Smooth muscle cell (in vitro differentiated cells): ENCODE measurements around the gene TCEAL7. TPM values are rescaled to one million over a fixed set of nuclear protein-coding genes. Genes with fewer than 3 reads are reported as not detected.
"Not testable (repeated sequence)": the region's sequence is repeated elsewhere in the genome, so short reads cannot be mapped to it uniquely, and the experiment has no call there.

Source experiments
- DNase-seq: peaks from one replicate; lab custom pipeline; 2025; ENCODE audit not compliant: unreplicated experiment; lab: John Stamatoyannopoulos, UW
- H2AFZ ChIP-seq: fragments of 200-600 bp; sonication (generic); 2 replicates; pipeline ENCODE4 v1.6.0; 2016; ENCODE audit warnings: antibody characterized with exemption, low read depth, mild to moderate bottlenecking
- H3F3A ChIP-seq: fragments of 200-600 bp; sonication (generic); 2 replicates; pipeline ENCODE4 v1.6.0; 2017; ENCODE audit warnings: antibody characterized with exemption, low read depth
- H3K27ac ChIP-seq: fragments of 200-600 bp; sonication (generic); 2 replicates; pipeline ENCODE4 v1.5.1; 2016; ENCODE audit warnings: low read depth, mild to moderate bottlenecking
- H3K27me3 ChIP-seq: fragments of 200-600 bp; sonication (generic); 2 replicates; pipeline ENCODE4 v1.6.1; 2016; ENCODE audit warnings: low read depth, mild to moderate bottlenecking
- H3K36me3 ChIP-seq: fragments of 200-600 bp; sonication (generic); 2 replicates; pipeline ENCODE4 v1.5.1; 2016; ENCODE audit warnings: low read depth
- H3K4me1 ChIP-seq: fragments of 200-600 bp; sonication (generic); 2 replicates; pipeline ENCODE4 v1.5.1; 2016; ENCODE audit warnings: low read depth
- H3K4me2 ChIP-seq: fragments of 200-600 bp; sonication (generic); 2 replicates; pipeline ENCODE4 v1.6.0; 2016; ENCODE audit warnings: mild to moderate bottlenecking
- H3K4me3 ChIP-seq: fragments of 200-600 bp; sonication (generic); 2 replicates; pipeline ENCODE4 v1.5.1; 2016; ENCODE audit warnings: mild to moderate bottlenecking
- H3K79me2 ChIP-seq: fragments of 200-600 bp; sonication (generic); 2 replicates; pipeline ENCODE4 v1.6.0; 2016; ENCODE audit warnings: low read depth, mild to moderate bottlenecking
- H3K9ac ChIP-seq: fragments of 200-600 bp; sonication (generic); 2 replicates; pipeline ENCODE4 v1.6.0; 2016; ENCODE audit warnings: low read depth
- H3K9me3 ChIP-seq: fragments of 200-600 bp; sonication (generic); replicated peaks from 2 replicates; pipeline ENCODE4 v1.5.1; 2016; ENCODE audit warnings: low read depth
- H4K20me1 ChIP-seq: fragments of 200-600 bp; sonication (generic); 2 replicates; pipeline ENCODE4 v1.6.0; 2016; ENCODE audit warnings: low read depth
- WGBS: methylation state at CpG from one replicate; pipeline ENCODE4 v1.1.7; 2016; ENCODE audit warnings: low lambda C conversion rate; 5-methylcytosine and 5-hydroxymethylcytosine counted together
- polyA plus RNA-seq: library from polyadenylated mRNA; unstranded; fragments of >200 nt; fragmentation: Nextera tagmentation; extraction: Ambion mirVana; gene quantifications from 2 replicates; pipeline ENCODE4 v1.2.1, GENCODE V29; 2016
- total RNA-seq: library from RNA; depleted of rRNA; stranded (reverse); fragments of >200 nt; gene quantifications from 2 replicates; pipeline ENCODE4 v1.2.3, GENCODE V29; 2014
- TF ChIP-seq, protein P1 (sequence below): fragments of 200-600 bp; sonication (generic); IDR thresholded peaks from 2 replicates; pipeline ENCODE4 v1.5.1; 2017; ENCODE audit warnings: borderline replicate concordance, mild to moderate bottlenecking, antibody characterized with exemption; ENCODE audit not compliant: insufficient read depth, poor library complexity, severe bottlenecking

TCEAL7 gene, protein sequence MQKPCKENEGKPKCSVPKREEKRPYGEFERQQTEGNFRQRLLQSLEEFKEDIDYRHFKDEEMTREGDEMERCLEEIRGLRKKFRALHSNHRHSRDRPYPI
- 19.7 and 32.1 TPM in 2 replicates for total RNA-seq
- 13.8 and 21.4 TPM in 2 replicates for polyA plus RNA-seq

DNA sequence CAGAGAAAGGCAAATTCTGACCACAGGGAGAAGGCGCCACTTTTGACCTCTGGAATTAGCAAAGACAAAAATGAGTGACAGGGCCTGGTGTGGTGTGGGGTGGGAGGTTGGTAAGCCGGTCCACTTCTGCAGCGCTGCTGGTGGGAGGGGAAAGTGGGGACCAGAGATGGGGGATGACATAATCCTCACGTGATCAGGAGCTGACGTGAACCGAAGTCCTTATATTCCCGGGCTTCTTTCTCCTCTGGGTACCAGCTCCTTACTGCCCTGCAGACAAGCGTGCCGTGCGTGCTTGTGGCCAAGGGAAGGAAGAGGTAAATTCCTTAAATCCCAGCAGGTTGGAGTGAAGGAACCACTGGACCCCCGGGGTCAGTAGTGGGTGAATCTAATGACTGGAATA lies at the start of gene TCEAL7:
TCEAL7 (plus strand) TSS at position 249 of the 400 bp plus-strand sequence. CDS start 1,165 bp downstream, outside the sequence.
- TF ChIP-seq, protein P1, sequence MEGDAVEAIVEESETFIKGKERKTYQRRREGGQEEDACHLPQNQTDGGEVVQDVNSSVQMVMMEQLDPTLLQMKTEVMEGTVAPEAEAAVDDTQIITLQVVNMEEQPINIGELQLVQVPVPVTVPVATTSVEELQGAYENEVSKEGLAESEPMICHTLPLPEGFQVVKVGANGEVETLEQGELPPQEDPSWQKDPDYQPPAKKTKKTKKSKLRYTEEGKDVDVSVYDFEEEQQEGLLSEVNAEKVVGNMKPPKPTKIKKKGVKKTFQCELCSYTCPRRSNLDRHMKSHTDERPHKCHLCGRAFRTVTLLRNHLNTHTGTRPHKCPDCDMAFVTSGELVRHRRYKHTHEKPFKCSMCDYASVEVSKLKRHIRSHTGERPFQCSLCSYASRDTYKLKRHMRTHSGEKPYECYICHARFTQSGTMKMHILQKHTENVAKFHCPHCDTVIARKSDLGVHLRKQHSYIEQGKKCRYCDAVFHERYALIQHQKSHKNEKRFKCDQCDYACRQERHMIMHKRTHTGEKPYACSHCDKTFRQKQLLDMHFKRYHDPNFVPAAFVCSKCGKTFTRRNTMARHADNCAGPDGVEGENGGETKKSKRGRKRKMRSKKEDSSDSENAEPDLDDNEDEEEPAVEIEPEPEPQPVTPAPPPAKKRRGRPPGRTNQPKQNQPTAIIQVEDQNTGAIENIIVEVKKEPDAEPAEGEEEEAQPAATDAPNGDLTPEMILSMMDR, result no peak
- Histone ChIP-seq H3K9ac (no peak within 1 kb of the TSS), H3K4me3 (peak within 1 kb of the TSS; percentile 41), H3K9me3 (no peaks in the 10 kb centered on the region), H3F3A (no peaks in the 10 kb centered on the region), H3K79me2 (no peaks in the 10 kb centered on the region), H3K4me2 (peak within 1 kb of the TSS; percentile 81), H3K4me1 (peaks cover 7% of the 10 kb centered on the region), H4K20me1 (no peaks in the 10 kb centered on the region), H2AFZ (peak within 1 kb of the TSS; percentile 81), H3K27ac (no peak within 1 kb of the TSS), H3K36me3 (no peaks in the 10 kb centered on the region), H3K27me3 (no peaks in the 10 kb centered on the region)
- 56% methylated on average over 11 of the region's 11 CpGs for WGBS
- no peak for DNase-seq

DNA sequence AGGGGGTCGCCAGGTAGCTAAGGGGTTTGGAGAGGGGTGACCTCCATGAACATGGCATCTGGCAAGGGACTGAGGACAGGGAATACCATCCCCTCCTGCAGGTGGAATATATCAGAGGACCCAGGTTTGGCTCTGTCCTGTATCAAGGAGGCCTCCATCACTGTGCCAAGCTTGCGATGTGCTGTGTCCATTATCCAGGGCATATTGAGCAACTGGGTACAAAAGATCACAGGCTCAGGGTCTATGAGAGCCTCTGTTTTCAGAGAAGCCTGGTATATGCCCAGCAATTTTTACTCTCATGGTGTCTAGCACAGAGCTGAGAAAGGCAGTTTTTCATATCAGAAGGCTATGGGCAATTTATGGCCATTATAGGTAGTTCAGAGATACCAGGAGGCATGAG lies 36.9 kb upstream of the TCEAL7 start:
- Histone ChIP-seq H3K4me3 (no peak overlapping the region), H3K9ac (no peak overlapping the region), H3F3A (no peaks in the 10 kb centered on the region), H3K9me3 (no peaks in the 10 kb centered on the region), H3K36me3 (no peaks in the 10 kb centered on the region), H4K20me1 (no peaks in the 10 kb centered on the region), H3K79me2 (no peaks in the 10 kb centered on the region), H3K27ac (no peak overlapping the region), H3K4me2 (no peak overlapping the region), H3K27me3 (no peaks in the 10 kb centered on the region), H2AFZ (no peak overlapping the region), H3K4me1 (no peaks in the 10 kb centered on the region)
- TF ChIP-seq, protein P1, result no peak
- WGBS, result 95% methylated on average over 2 of the region's 2 CpGs
- DNase-seq, result no peak

DNA sequence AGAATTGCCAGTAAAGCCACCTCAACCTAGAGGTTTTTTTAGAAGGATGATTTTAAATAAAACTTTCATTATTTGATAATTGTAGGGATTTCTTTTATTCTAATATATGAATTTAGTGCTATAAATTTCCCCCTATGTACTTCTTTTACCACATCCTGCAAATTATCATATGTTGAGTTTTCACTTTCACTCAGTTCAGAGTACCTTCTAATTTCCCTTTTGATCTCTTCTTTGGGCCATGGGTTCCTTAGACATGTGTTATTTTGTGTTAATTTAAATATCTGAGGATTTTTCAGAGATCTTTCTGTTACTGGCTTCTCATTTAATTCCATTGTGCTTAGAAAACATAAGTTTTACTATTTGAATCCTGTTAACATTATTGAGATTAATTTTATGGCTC lies 25.3 kb upstream of the TCEAL7 start:
- Histone ChIP-seq H3K27me3 (no peaks in the 10 kb centered on the region), H3F3A (no peaks in the 10 kb centered on the region), H3K27ac (no peak overlapping the region), H3K36me3 (no peaks in the 10 kb centered on the region), H4K20me1 (no peaks in the 10 kb centered on the region), H3K9ac (no peak overlapping the region), H3K79me2 (no peaks in the 10 kb centered on the region), H3K4me3 (no peak overlapping the region), H2AFZ (no peak overlapping the region), H3K9me3 (no peaks in the 10 kb centered on the region), H3K4me1 (no peaks in the 10 kb centered on the region), H3K4me2 (no peak overlapping the region)
- TF ChIP-seq, protein P1, result no peak
- DNase-seq, result no peak

- not testable (repeated sequence) for DNase-seq, H3K27me3 ChIP-seq, H3K4me2 ChIP-seq, H3K4me1 ChIP-seq, H3K79me2 ChIP-seq, H4K20me1 ChIP-seq, H3K9ac ChIP-seq, H2AFZ ChIP-seq, H3K4me3 ChIP-seq, H3K9me3 ChIP-seq, H3F3A ChIP-seq, H3K36me3 ChIP-seq, H3K27ac ChIP-seq
- 91% methylated on average over 4 of the region's 4 CpGs for WGBS
These were observed 24.4 kb upstream of the TCEAL7 start for GRCh38 chrX:103305666-103306065.
